Upper lobe of left lung (tissue), 6 donors: ENCODE data around the gene TENT5D. TPM values are rescaled to one million over a fixed set of nuclear protein-coding genes. Genes with fewer than 3 reads are reported as not detected.

ENCODE experiments used
- ATAC-seq, 2 donors: fragments of 200-7000 bp; cut with Tn5 transposase; one replicate each; pipeline ENCODE4 v1.9.1; 2022; ENCODE audit warnings: mild to moderate bottlenecking in 2 of 2, moderate library complexity in 2 of 2; ENCODE audit not compliant: low FRiP score in 2 of 2
- DNase-seq, 2 donors: peaks; one replicate each; pipeline ENCODE4 v3.0.0-alpha.2; 2019 to 2020
- H3K27ac ChIP-seq, 4 donors: fragments of 200-600 bp; sonication (generic); one replicate each; pipeline ENCODE4 v1.5.1; 2016 to 2019
- H3K27me3 ChIP-seq, 4 donors: fragments of 200-600 bp; sonication (generic); one replicate each; pipeline ENCODE4 v1.5.1; 2017 to 2019
- H3K36me3 ChIP-seq, 4 donors: fragments of 200-600 bp; sonication (generic); one replicate each; pipeline ENCODE4 v1.5.1; 2016 to 2019
- H3K4me1 ChIP-seq, 4 donors: fragments of 200-600 bp; sonication (generic); one replicate each; pipeline ENCODE4 v1.5.1; 2018 to 2019
- H3K4me3 ChIP-seq, 4 donors: fragments of 200-600 bp; sonication (generic); one replicate each; pipeline ENCODE4 v1.5.1; 2017 to 2019; ENCODE audit warnings: mild to moderate bottlenecking in 2 of 4, moderate library complexity in 1 of 4
- H3K9me3 ChIP-seq, 4 donors: fragments of 200-600 bp; sonication (generic); one replicate each; pipeline ENCODE4 v1.5.1; 2018 to 2019
- CTCF ChIP-seq, 6 experiments: fragments of 450-650 bp in 4 of 6; fragments of 200-600 bp in 2 of 6; sonication (generic) in 2 of 6; IDR thresholded peaks; one replicate each; pipeline ENCODE4 v1.5.1; 2016 to 2019; ENCODE audit warnings: antibody characterized with exemption in 6 of 6
- EP300 ChIP-seq, 4 donors: sonication (generic); formaldehyde crosslinking; IDR thresholded peaks; one replicate each; pipeline ENCODE4 v1.5.1; 2017; ENCODE audit warnings: antibody characterized with exemption in 4 of 4, control low read depth in 2 of 4
- POLR2A ChIP-seq, 4 donors: fragments of 450-650 bp; IDR thresholded peaks; one replicate each; pipeline ENCODE4 v1.5.1; 2016 to 2017; ENCODE audit warnings: antibody characterized with exemption in 4 of 4, mild to moderate bottlenecking in 2 of 4
- POLR2AphosphoS5 ChIP-seq, 2 donors: sonication (generic); formaldehyde crosslinking; IDR thresholded peaks; one replicate each; pipeline ENCODE4 v1.5.1; 2017; ENCODE audit warnings: antibody characterized with exemption in 2 of 2
- WGBS, 2 donors: methylation state at CpG; one replicate each; pipeline ENCODE4 v1.1.5; 2017 to 2018; 5-methylcytosine and 5-hydroxymethylcytosine counted together
- total RNA-seq, 6 donors: library from RNA; depleted of rRNA in 4 of 6; stranded (reverse); fragments of >200 nt in 4 of 6; gene quantifications; one replicate each; pipeline versions ENCODE4 v1.1.0 to v1.2.1, GENCODE V29; 2016 to 2021
- donor health status: DM: no; HTN: no; CAD: no; lungs with moderate emphysema.
- donor health status: DM: no; HTN: yes; CAD: no; lungs with severe emphysema.

Gene TENT5D
- total RNA-seq, 6 donors from 2014 or later, result not detected

- Histone ChIP-seq H3K36me3 (no peaks in the 10 kb centered on the region), H3K4me3 (no peak overlapping the region), H3K4me1 (no peaks in the 10 kb centered on the region), H3K27me3 (no peaks in the 10 kb centered on the region), H3K9me3 (peaks cover 0 to 12% (median 0%) of the 10 kb centered on the region in 4 donors), H3K27ac (no peak overlapping the region)
- no peak for TF ChIP-seq POLR2A (IDR thresholded peaks at IDR 0.05)
- no peak for TF ChIP-seq POLR2AphosphoS5 (IDR thresholded peaks at IDR 0.05)
- ATAC-seq, result no peak
- no peak for DNase-seq
Measured at GRCh38 chrX:80471582-80471981, 51.3 kb downstream of the TENT5D start.

- H3K27me3 ChIP-seq, result no peaks in the 10 kb centered on the region
- DNase-seq, result no peak
- no peaks in the 10 kb centered on the region for H3K4me1 ChIP-seq
- ATAC-seq, result no peak
- H3K4me3 ChIP-seq, result no peak overlapping the region
- H3K27ac ChIP-seq, result no peak overlapping the region
- TF ChIP-seq POLR2A (IDR thresholded peaks at IDR 0.05), result no peak
- TF ChIP-seq CTCF (IDR thresholded peaks at IDR 0.05), result no peak
- TF ChIP-seq EP300 (IDR thresholded peaks at IDR 0.05), result no peak
- no peak for TF ChIP-seq POLR2AphosphoS5 (IDR thresholded peaks at IDR 0.05)
- no peaks in the 10 kb centered on the region for H3K36me3 ChIP-seq
- no peaks in the 10 kb centered on the region for H3K9me3 ChIP-seq
Measured at GRCh38 chrX:80485543-80485942, 65.3 kb downstream of the TENT5D start.

GRCh38 chrX:80486299-80486698 is 66.1 kb downstream of the TENT5D start:
- Histone ChIP-seq H3K9me3 (no peaks in the 10 kb centered on the region), H3K27ac (no peak overlapping the region), H3K36me3 (no peaks in the 10 kb centered on the region), H3K27me3 (no peaks in the 10 kb centered on the region), H3K4me3 (no peak overlapping the region), H3K4me1 (no peaks in the 10 kb centered on the region)
- TF ChIP-seq EP300 (IDR thresholded peaks at IDR 0.05) (no peak), POLR2AphosphoS5 (IDR thresholded peaks at IDR 0.05) (no peak), CTCF (IDR thresholded peaks at IDR 0.05) (no peak), POLR2A (IDR thresholded peaks at IDR 0.05) (no peak)
- no peak for ATAC-seq
- DNase-seq, result no peak
- WGBS, 2 donors, result 76 to 88% methylated on average over 1 of the region's 1 CpG

- TF ChIP-seq EP300 (IDR thresholded peaks at IDR 0.05), result no peak
- no peak for TF ChIP-seq POLR2AphosphoS5 (IDR thresholded peaks at IDR 0.05)
- no peak for TF ChIP-seq POLR2A (IDR thresholded peaks at IDR 0.05)
- no peak for TF ChIP-seq CTCF (IDR thresholded peaks at IDR 0.05)
- Histone ChIP-seq H3K36me3 (no peaks in the 10 kb centered on the region), H3K27ac (no peak overlapping the region)
Measured at GRCh38 chrX:80489166-80489565, 68.9 kb downstream of the TENT5D start.

More at GRCh38 chrX:80489166-80489565, 68.9 kb downstream of the TENT5D start:
- ATAC-seq, result no peak
- Histone ChIP-seq H3K9me3 (no peaks in the 10 kb centered on the region), H3K27me3 (no peaks in the 10 kb centered on the region), H3K4me1 (no peaks in the 10 kb centered on the region), H3K4me3 (no peak overlapping the region)
- no peak for DNase-seq
